NCI-H2196 treated with DMSO at 0.1 percent for 48 hours (cell line): ENCODE data around the gene EFNA5.

Source experiments
- DNase-seq: peaks from one replicate; lab custom pipeline; 2025; ENCODE audit not compliant: unreplicated experiment; lab: John Stamatoyannopoulos, UW

EFNA5 gene

GRCh38 chr5:107673039-107673367 lies 2.3 kb upstream of the EFNA5 start:
- DNase-seq: no peak

- DNase-seq: peak; percentile 94
Observed at GRCh38 chr5:107672211-107673038, 1.7 kb upstream of the EFNA5 start.

GRCh38 chr5:107671742-107672210 lies 1.0 kb upstream of the EFNA5 start:
- peak; percentile 56 for DNase-seq

GRCh38 chr5:107670087-107670931 lies 428 bp downstream of the EFNA5 start:
- DNase-seq: no peak

GRCh38 chr5:107669096-107670031 lies 1.4 kb downstream of the EFNA5 start:
- DNase-seq: no peak

- no peak for DNase-seq
Observed at GRCh38 chr5:107668154-107669095, 2.3 kb downstream of the EFNA5 start.

- no peak for DNase-seq
Observed at GRCh38 chr5:107666051-107666655, 4.6 kb downstream of the EFNA5 start.

- DNase-seq: no peak
Observed at GRCh38 chr5:107665036-107665570, 5.6 kb downstream of the EFNA5 start.

GRCh38 chr5:107663697-107664096 lies 7.0 kb downstream of the EFNA5 start:
- no peak for DNase-seq

- no peak for DNase-seq
Observed at GRCh38 chr5:107661650-107662044, 9.1 kb downstream of the EFNA5 start.

- DNase-seq: no peak
Observed at GRCh38 chr5:107661038-107661649, 9.6 kb downstream of the EFNA5 start.

GRCh38 chr5:107658528-107658927 lies 12.2 kb downstream of the EFNA5 start:
- no peak for DNase-seq

GRCh38 chr5:107655831-107656230 lies 14.9 kb downstream of the EFNA5 start:
- DNase-seq: no peak

- no peak for DNase-seq
Observed at GRCh38 chr5:107654827-107655226, 15.9 kb downstream of the EFNA5 start.

GRCh38 chr5:107653685-107654084 lies 17.1 kb downstream of the EFNA5 start:
- no peak for DNase-seq

- no peak for DNase-seq
Observed at GRCh38 chr5:107652839-107653607, 17.7 kb downstream of the EFNA5 start.

GRCh38 chr5:107652408-107652807 lies 18.3 kb downstream of the EFNA5 start:
- DNase-seq: no peak

- DNase-seq: no peak
Observed at GRCh38 chr5:107651325-107651724, 19.4 kb downstream of the EFNA5 start.
